GM19455 (cell line): ENCODE measurements around the gene ATOX1.
"Not testable (repeated sequence)": the region's sequence is repeated elsewhere in the genome, so short reads cannot be mapped to it uniquely, and the experiment has no call there.

Source experiments
- ATAC-seq: cut with Tn5 transposase; IDR thresholded peaks from one replicate; pipeline ENCODE4 v1.9.1; 2021; ENCODE audit not compliant: unreplicated experiment

ATOX1 gene

DNA sequence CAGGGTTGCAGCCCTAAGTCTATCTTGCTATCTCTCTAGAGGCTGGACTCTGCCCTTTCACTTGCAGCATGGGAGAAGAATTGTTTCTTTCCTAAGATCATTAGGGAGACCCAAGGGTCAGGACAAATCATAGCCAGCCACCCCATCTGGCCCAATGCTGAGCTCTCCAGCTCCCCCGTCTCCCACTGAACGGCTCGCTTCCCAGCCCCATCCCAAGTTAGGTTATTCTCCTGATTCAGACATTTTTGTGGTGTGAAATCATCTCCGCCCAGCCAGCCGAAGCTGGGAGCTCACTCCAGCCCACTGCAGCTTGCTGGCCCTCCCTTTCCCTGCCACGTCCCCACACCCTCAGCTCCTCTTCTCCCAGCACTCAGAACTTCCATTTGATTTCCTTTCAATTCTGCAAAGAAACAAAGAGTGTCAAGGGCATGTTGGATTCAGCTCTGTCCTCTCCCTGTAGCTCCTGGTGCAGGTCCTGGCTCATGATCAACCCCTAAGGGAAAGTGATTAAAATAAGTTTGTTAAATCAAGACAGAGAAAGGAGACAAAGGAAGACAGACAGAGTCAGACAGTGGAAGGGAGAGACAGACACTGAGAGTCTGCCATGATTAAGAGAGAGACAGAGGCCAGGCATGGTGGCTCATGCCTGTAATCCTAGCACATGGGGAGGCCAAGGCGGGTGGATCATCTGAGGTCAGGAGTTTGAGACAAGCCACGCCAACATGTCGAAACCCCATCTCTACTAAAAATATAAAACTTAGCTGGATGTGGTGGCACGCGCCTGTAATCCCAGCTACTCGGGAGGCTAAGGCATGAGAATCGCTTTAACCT, 59.1 kb downstream of the ATOX1 start:
- no peak for ATAC-seq

GRCh38 chr5:151698081-151698480, 60.4 kb downstream of the ATOX1 start:
- ATAC-seq, result not testable (repeated sequence)

- ATAC-seq, result no peak
Measured at GRCh38 chr5:151697452-151697851, 61.0 kb downstream of the ATOX1 start.

- no peak for ATAC-seq
Measured at GRCh38 chr5:151696470-151697061, 61.9 kb downstream of the ATOX1 start.

DNA sequence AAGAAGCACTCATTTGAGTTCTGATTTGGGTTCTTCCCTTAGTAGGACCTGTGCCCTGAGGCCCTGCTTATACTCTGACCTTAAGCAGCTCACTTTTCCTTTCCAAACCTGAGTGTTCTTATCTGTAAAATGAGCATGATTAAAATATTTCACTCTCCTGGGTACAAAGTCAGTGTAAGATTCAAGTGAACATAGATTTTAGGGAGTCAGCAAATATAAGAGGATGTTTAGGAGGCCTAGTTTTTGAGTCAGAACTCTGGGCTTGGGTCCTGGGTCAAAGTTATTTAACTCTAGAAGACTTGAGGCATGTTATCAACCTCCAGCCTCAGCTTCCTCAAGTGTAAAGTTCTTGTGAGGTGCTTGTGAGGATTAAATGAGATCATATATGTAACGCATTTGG, 63.0 kb downstream of the ATOX1 start:
- ATAC-seq, result no peak

GRCh38 chr5:151694035-151694485, 64.4 kb downstream of the ATOX1 start:
- no peak for ATAC-seq
